Prostate gland (tissue), 2 donors: ENCODE measurements around the gene NUP107. TPM values are rescaled to one million over a fixed set of nuclear protein-coding genes. Genes with fewer than 3 reads are reported as not detected.
A peak's percentile ranks its signal among the peaks of the same experiment; 100 is the strongest.
"Not testable (repeated sequence)": the region's sequence is repeated elsewhere in the genome, so short reads cannot be mapped to it uniquely, and the experiment has no call there.

Experiments used
- DNase-seq: peaks from one replicate; pipeline ENCODE4 v3.0.0-alpha.2; 2019; ENCODE audit warnings: low spot score
- H3K27ac ChIP-seq, 2 donors: fragments of 200-600 bp; sonication (generic); 2 replicates each; pipeline ENCODE4 v1.5.1; 2017 to 2019
- H3K27me3 ChIP-seq: fragments of 200-600 bp; sonication (generic); replicated peaks from 2 replicates; pipeline ENCODE4 v1.5.1; 2019; ENCODE audit not compliant: insufficient read depth
- H3K36me3 ChIP-seq, 2 donors: fragments of 200-600 bp; sonication (generic); 1 replicate in 1 of 2; 2 replicates in 1 of 2; pipeline versions ENCODE4 v1.5.1 to v1.8.1; 2017 to 2019
- H3K4me1 ChIP-seq: fragments of 200-600 bp; sonication (generic); replicated peaks from 2 replicates; pipeline ENCODE4 v1.5.1; 2019
- H3K4me3 ChIP-seq, 2 donors: fragments of 200-600 bp; sonication (generic); 2 replicates each; pipeline ENCODE4 v1.5.1; 2017 to 2019
- H3K9me3 ChIP-seq: fragments of 200-600 bp; sonication (generic); 2 replicates; pipeline ENCODE4 v1.5.1; 2017
- CTCF ChIP-seq, 4 experiments: fragments of 200-600 bp in 2 of 4; fragments of 450-650 bp in 2 of 4; sonication (generic) in 2 of 4; IDR thresholded peaks; 1 replicate in 3 of 4; 2 replicates in 1 of 4; pipeline ENCODE4 v1.5.1; 2016 to 2019; ENCODE audit warnings: antibody characterized with exemption in 4 of 4, mild to moderate bottlenecking in 2 of 4, moderate library complexity in 2 of 4
- POLR2A ChIP-seq: fragments of 450-650 bp; IDR thresholded peaks from one replicate; pipeline ENCODE4 v1.6.1; 2016; ENCODE audit warnings: antibody characterized with exemption, mild to moderate bottlenecking
- POLR2AphosphoS5 ChIP-seq: sonication (generic); formaldehyde crosslinking; IDR thresholded peaks from one replicate; pipeline ENCODE4 v1.6.1; 2017; ENCODE audit warnings: antibody characterized with exemption
- WGBS: methylation state at CpG from one replicate; pipeline ENCODE4 v1.1.5; 2018; 5-methylcytosine and 5-hydroxymethylcytosine counted together
- intact Hi-C: fragments of 100-400 bp; cut with DNase I; formaldehyde crosslinking; loops from one replicate; pipeline ENCODE4 v1.14.2; 2022
- total RNA-seq, 2 donors: library from RNA; depleted of rRNA; stranded (reverse); fragments of >200 nt; gene quantifications; one replicate each; pipeline ENCODE4 v1.1.0, GENCODE V29; 2016

NUP107 gene
- total RNA-seq: 10 to 100 TPM; 27.9 to 37.0 TPM

DNA sequence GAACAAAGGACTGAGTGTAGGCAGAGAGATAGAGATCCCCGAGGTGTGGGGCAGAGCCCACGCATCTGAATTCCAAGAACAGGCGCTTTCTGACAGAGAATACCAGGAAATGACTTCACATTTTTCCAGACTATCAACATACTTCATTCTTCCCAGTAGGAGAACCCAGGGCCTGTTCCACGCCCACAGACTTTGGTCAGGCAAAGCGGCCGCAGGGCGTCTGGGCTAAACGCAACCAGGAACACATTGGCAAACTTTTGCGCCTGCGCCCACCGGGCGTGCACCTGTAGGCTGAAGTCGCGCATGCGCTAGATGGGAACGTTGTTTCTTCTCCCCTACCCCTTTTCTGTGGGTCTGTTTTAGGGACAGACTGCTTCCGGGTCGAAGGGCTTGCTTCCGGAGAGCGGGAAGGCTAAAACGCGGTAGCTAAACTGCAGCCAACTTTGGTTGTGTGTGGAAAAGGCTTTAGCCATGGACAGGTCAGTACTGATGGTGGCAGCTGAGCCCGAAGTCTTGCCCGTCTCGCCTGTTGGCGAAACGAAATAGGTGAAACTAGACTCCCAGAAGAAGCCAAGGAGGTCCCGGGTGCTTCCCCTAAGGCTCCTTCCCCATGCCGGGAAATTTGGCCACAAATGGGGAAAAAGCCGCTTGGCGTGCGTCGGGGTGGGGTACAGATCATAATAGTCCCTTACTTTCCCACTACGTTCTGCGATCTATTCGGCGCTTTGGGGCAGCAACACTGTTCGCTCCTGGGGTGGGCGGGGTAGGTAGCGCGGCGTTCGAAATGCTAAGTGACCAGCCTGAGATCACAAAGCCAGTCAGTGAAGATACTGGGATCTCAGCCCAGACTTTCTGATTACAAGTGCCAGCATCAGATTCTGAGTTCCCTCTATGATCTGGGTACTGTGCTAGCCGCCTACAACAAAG is at the start of gene NUP107:
NUP107 (plus strand) TSS at position 384 of the 927 bp plus-strand sequence; CDS start at position 472, 88 bp downstream.
- Histone ChIP-seq H3K36me3 (no peaks in the 10 kb centered on the region), H3K9me3 (no peaks in the 10 kb centered on the region), H3K27me3 (no peaks in the 10 kb centered on the region), H3K27ac (peak within 1 kb of the TSS; percentile 67 to 69), H3K4me1 (no peaks in the 10 kb centered on the region), H3K4me3 (peak within 1 kb of the TSS; percentile 77 to 82)
- TF ChIP-seq POLR2AphosphoS5 (peak; percentile 99), POLR2A (peak; percentile 73), CTCF (IDR thresholded peaks at IDR 0.05) (peak in 3 of 4 experiments; percentile 15 to 54 (median 47))
- intact Hi-C loops: loop anchor here (2.0 to 5.0 kb wide), 2 partner anchors 76 to 330 kb away; partner anchors contain the start of gene RAP1B
- WGBS: under 1% methylated on average over 44 of the region's 44 CpGs
- peak; percentile 97 for DNase-seq

GRCh38 chr12:68637439-68637838 is 49.3 kb upstream of the NUP107 start:
- DNase-seq, H3K9me3 ChIP-seq, H3K36me3 ChIP-seq, intact Hi-C loops, H3K4me3 ChIP-seq, H3K27me3 ChIP-seq, H3K27ac ChIP-seq, H3K4me1 ChIP-seq: not testable (repeated sequence)
- 99% methylated on average over 3 of the region's 3 CpGs for WGBS

- no peaks in the 10 kb centered on the region for H3K27me3 ChIP-seq
- H3K4me1 ChIP-seq: no peaks in the 10 kb centered on the region
- intact Hi-C loops: no loop called here
- H3K27ac ChIP-seq: no peak overlapping the region
- no peak for TF ChIP-seq CTCF (IDR thresholded peaks at IDR 0.05)
- no peak for TF ChIP-seq POLR2AphosphoS5
- TF ChIP-seq POLR2A: no peak
- DNase-seq: no peak
- H3K36me3 ChIP-seq: no peaks in the 10 kb centered on the region
- 79% methylated on average over 3 of the region's 3 CpGs for WGBS
- no peak overlapping the region for H3K4me3 ChIP-seq
- H3K9me3 ChIP-seq: no peaks in the 10 kb centered on the region
Observed at GRCh38 chr12:68638171-68638570, 48.6 kb upstream of the NUP107 start.

GRCh38 chr12:68638721-68639395 is 47.9 kb upstream of the NUP107 start:
- H3K4me1 ChIP-seq: no peaks in the 10 kb centered on the region
- intact Hi-C loops: no loop called here
- H3K36me3 ChIP-seq: no peaks in the 10 kb centered on the region
- no peak overlapping the region for H3K4me3 ChIP-seq
- TF ChIP-seq POLR2A: no peak
- no peak for TF ChIP-seq CTCF (IDR thresholded peaks at IDR 0.05)
- no peak for TF ChIP-seq POLR2AphosphoS5
- H3K27me3 ChIP-seq: no peaks in the 10 kb centered on the region
- 83% methylated on average over 12 of the region's 12 CpGs for WGBS
- no peaks in the 10 kb centered on the region for H3K9me3 ChIP-seq
- DNase-seq: no peak
- no peak overlapping the region for H3K27ac ChIP-seq

- H3K36me3 ChIP-seq: no peaks in the 10 kb centered on the region
- H3K4me1 ChIP-seq: no peaks in the 10 kb centered on the region
- no peak overlapping the region for H3K27ac ChIP-seq
- DNase-seq: no peak
- no peaks in the 10 kb centered on the region for H3K27me3 ChIP-seq
- no peak for TF ChIP-seq POLR2A
- no peak for TF ChIP-seq CTCF (IDR thresholded peaks at IDR 0.05)
- no peak for TF ChIP-seq POLR2AphosphoS5
- intact Hi-C loops: no loop called here
- no peaks in the 10 kb centered on the region for H3K9me3 ChIP-seq
- H3K4me3 ChIP-seq: no peak overlapping the region
- 89% methylated on average over 1 of the region's 1 CpG for WGBS
Observed at GRCh38 chr12:68639396-68639767, 47.4 kb upstream of the NUP107 start.
